Memory B cell (primary cell): ENCODE data around the gene ANKRD10.
A peak's percentile ranks its signal among the peaks of the same experiment; 100 is the strongest.
"Not testable (repeated sequence)": the region's sequence is repeated elsewhere in the genome, so short reads cannot be mapped to it uniquely, and the experiment has no call there.

Source experiments
- ATAC-seq: fragments of 150-1000 bp; cut with Tn5 transposase; 2 replicates; pipeline ENCODE4 v1.10.0; 2021; ENCODE audit warnings: low read depth, mild to moderate bottlenecking, moderate library complexity
- DNase-seq, 2 donors: peaks; one replicate each; pipeline ENCODE4 v3.0.0; 2022; ENCODE audit warnings: low spot score in 2 of 2
- H3K27ac Mint-ChIP-seq: one replicate; pipeline ENCODE4 v1.8.0; 2022; ENCODE audit warnings: mild to moderate bottlenecking, moderate library complexity, mixed read lengths
- H3K27me3 Mint-ChIP-seq: one replicate; pipeline ENCODE4 v1.8.0; 2022; ENCODE audit warnings: mixed read lengths
- H3K36me3 Mint-ChIP-seq: one replicate; pipeline ENCODE4 v1.8.0; 2022; ENCODE audit warnings: mild to moderate bottlenecking, mixed read lengths
- H3K4me1 Mint-ChIP-seq: one replicate; pipeline ENCODE4 v1.8.0; 2022; ENCODE audit warnings: mixed read lengths
- H3K4me3 Mint-ChIP-seq: one replicate; pipeline ENCODE4 v1.8.0; 2022; ENCODE audit warnings: mild to moderate bottlenecking, moderate library complexity, mixed read lengths
- H3K9me3 Mint-ChIP-seq: one replicate; pipeline ENCODE4 v1.8.0; 2022; ENCODE audit warnings: mixed read lengths

The ANKRD10 gene

DNA sequence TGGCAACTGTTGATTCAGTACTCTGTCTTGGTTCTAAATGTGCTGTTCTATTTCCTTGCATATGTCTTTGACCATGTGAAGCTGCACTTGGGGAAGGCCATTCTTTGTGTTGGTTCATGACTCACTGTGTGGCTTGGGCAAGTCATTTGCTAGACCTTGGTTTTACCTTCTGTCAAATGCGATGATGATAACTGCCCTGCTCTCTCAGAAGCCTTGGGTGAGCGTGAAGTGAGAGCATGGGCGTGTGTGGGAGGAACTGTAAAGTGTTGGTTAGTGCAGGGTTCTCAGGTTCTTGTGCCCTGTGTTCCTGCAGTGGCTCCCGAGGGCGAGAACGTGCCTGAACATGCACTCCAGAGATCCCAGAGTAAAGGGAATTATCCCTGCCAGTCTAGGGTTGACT lies 37.3 kb upstream of the ANKRD10 start:
- H3K4me3 Mint-ChIP-seq, H3K36me3 Mint-ChIP-seq, H3K27ac Mint-ChIP-seq, H3K9me3 Mint-ChIP-seq, H3K4me1 Mint-ChIP-seq, DNase-seq, H3K27me3 Mint-ChIP-seq, ATAC-seq: not testable (repeated sequence)

DNA sequence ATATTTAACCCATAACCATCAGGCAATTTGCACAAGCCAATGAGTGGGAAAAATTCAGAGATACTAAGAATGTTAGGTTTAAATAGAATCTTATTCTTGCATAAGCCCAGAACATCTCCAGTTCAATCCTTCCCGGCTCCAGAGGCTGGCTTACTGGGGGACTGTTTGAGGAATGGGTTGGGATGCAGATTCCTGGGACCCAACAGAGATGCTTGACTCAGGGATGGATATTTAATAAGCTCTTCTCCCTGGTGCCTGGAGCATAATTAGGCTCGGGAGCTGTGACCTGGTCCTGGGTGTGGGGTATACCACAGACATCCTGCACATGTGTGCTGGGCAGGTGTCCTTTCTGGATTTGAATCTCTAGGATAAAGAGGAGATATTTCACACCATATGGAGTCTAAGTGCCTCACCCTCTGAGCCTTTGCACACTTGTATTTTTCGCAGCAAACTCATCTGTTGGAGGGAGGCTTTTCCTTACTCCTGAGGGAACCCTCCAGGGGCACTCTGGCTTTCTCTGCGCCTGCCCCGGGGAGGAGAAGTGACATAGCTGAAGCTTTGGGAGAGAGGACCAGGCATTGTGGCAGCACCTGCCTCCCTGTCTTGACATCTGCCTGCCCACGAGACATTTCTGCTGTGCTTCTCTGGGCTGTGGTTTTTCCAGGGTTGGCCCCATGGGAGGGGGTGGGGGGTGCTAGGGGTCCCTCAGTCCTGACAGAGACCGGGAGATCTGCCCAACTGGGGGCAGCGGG lies 36.1 kb upstream of the ANKRD10 start:
- H3K4me1 Mint-ChIP-seq: peaks cover 2% of the 10 kb centered on the region
- H3K9me3 Mint-ChIP-seq: no peaks in the 10 kb centered on the region
- H3K27ac Mint-ChIP-seq: no peak overlapping the region
- H3K4me3 Mint-ChIP-seq: no peak overlapping the region
- no peaks in the 10 kb centered on the region for H3K36me3 Mint-ChIP-seq
- no peak for DNase-seq
- no peak for ATAC-seq
- H3K27me3 Mint-ChIP-seq: peaks cover 3% of the 10 kb centered on the region

DNA sequence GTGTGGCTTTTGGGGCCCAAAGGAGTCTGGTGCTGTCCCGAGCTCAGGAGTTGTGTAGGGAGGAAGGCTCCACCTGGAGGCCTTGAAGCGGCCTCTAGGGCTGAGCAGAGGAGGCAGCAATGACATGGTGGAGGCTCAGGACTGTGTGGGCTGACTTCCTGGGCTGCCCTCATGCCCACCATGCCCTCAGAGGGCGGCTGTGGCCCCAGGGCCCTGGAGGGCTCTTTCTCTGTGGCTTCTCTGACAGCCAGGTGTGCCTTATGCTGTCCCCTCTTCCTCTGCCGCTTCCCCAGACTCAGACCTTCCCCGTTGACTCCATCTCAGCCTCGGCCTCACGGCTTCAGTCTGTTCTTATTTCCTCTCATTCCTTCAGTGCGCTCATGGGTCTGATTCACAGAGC lies 35.5 kb upstream of the ANKRD10 start:
- H3K27me3 Mint-ChIP-seq: peaks cover 3% of the 10 kb centered on the region
- H3K9me3 Mint-ChIP-seq: no peaks in the 10 kb centered on the region
- H3K4me1 Mint-ChIP-seq: peaks cover 2% of the 10 kb centered on the region
- no peaks in the 10 kb centered on the region for H3K36me3 Mint-ChIP-seq
- no peak overlapping the region for H3K4me3 Mint-ChIP-seq
- DNase-seq: no peak
- no peak for ATAC-seq
- H3K27ac Mint-ChIP-seq: no peak overlapping the region

DNA sequence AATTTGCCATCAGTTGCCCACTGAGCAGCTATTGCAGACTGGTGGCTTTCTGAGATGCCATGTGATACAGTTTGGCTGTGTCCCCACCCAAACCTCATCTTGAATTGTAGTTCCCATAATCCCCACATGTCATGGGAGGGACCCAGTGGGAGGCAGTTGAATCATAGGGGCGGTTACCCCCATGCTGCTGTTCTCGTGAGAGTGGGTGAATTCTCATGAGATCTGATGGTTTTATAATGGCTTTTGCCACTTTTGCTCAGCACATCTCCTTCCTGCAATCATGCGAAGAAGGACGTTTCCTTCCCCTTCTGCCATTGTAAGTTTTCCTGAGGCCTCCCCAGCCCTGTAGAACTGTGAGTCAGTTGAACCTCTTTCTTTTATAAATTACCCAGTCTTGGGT lies 34.8 kb upstream of the ANKRD10 start:
- Mint-ChIP-seq H3K9me3 (no peaks in the 10 kb centered on the region), H3K4me3 (no peak overlapping the region), H3K27me3 (peaks cover 3% of the 10 kb centered on the region), H3K36me3 (no peaks in the 10 kb centered on the region), H3K4me1 (peaks cover 2% of the 10 kb centered on the region), H3K27ac (no peak overlapping the region)
- DNase-seq (no peak), ATAC-seq (no peak)

DNA sequence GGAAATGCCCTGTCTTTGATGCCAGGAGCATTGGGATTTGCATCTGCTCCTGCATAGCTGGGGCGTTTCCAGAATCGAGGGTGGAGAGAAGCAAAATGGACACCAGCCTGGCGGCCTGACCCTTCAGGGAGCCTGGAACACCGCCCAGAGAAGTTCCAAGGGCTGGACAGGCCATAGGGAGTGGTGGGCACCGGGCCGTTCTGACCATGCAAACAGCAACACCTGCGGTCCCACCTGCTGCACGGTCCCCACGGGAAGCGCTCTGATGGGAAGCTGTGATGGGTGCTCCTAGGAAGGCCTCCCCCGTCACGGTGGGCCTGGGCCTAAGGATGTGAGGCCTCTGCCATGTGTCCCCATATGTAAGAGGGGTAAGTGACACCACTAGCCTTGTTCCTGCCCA lies 34.2 kb upstream of the ANKRD10 start:
- H3K9me3 Mint-ChIP-seq: no peaks in the 10 kb centered on the region
- peaks cover 2% of the 10 kb centered on the region for H3K4me1 Mint-ChIP-seq
- no peaks in the 10 kb centered on the region for H3K36me3 Mint-ChIP-seq
- H3K4me3 Mint-ChIP-seq: no peak overlapping the region
- H3K27me3 Mint-ChIP-seq: peaks cover 3% of the 10 kb centered on the region
- DNase-seq (no peak), ATAC-seq (no peak)
- H3K27ac Mint-ChIP-seq: no peak overlapping the region

DNA sequence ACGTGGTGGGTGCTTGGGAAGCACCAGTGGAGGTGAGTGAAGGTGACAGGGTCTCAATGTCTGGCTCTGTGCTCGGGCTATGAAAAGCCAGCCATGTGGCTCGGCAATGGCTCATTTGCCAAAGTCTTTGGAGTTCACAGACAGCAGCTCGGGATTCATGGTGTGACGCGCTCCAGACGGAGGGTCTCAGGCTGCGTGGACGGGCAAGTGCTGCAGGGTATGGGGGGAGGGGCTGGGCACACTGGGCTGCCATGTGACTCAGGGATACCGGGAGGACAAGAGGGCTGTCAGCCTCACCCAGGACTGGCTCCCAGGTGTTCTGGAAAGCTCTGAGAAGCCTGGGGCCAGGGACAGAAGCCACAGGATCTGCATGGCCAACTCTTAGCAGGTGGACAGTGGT lies 32.5 kb upstream of the ANKRD10 start:
- not testable (repeated sequence) for ATAC-seq, H3K27me3 Mint-ChIP-seq, DNase-seq, H3K27ac Mint-ChIP-seq, H3K4me3 Mint-ChIP-seq, H3K4me1 Mint-ChIP-seq, H3K9me3 Mint-ChIP-seq, H3K36me3 Mint-ChIP-seq

DNA sequence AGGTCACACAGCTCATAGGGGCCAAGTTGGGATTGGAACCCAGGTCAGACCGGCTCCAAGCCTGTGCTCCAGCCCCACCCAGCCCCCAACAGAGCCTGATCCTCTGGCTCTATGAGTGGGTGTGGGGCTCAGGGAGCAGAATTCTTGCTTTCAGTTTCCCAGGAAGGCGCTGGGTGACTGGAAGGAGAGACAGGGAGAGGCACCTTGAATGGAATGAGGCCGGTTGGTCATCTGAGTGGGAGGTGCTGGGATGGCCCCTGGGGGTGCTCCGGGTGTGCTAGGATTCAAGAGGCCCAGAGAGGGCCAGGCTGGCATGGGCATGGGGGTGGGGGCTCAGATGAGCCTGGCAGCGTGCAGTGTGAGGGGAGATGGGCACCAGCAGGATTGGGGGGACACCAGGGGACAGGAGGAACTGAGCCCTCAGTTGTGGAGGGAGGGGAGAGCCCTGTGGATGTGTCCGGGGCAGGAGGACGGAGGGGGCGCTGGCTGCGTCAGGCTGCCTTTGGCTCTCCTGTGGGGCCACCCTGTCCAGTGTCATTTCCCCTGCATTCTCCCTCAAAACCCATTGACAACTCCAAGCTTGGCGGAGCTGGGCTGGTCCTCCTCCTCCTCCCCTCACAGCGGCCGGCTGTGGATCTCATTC lies 31.2 kb upstream of the ANKRD10 start:
- Mint-ChIP-seq H3K36me3 (no peaks in the 10 kb centered on the region), H3K9me3 (no peaks in the 10 kb centered on the region), H3K4me1 (peaks cover 6% of the 10 kb centered on the region), H3K27me3 (peaks cover 1% of the 10 kb centered on the region), H3K27ac (no peak overlapping the region), H3K4me3 (no peak overlapping the region)
- DNase-seq (no peak), ATAC-seq (no peak)

DNA sequence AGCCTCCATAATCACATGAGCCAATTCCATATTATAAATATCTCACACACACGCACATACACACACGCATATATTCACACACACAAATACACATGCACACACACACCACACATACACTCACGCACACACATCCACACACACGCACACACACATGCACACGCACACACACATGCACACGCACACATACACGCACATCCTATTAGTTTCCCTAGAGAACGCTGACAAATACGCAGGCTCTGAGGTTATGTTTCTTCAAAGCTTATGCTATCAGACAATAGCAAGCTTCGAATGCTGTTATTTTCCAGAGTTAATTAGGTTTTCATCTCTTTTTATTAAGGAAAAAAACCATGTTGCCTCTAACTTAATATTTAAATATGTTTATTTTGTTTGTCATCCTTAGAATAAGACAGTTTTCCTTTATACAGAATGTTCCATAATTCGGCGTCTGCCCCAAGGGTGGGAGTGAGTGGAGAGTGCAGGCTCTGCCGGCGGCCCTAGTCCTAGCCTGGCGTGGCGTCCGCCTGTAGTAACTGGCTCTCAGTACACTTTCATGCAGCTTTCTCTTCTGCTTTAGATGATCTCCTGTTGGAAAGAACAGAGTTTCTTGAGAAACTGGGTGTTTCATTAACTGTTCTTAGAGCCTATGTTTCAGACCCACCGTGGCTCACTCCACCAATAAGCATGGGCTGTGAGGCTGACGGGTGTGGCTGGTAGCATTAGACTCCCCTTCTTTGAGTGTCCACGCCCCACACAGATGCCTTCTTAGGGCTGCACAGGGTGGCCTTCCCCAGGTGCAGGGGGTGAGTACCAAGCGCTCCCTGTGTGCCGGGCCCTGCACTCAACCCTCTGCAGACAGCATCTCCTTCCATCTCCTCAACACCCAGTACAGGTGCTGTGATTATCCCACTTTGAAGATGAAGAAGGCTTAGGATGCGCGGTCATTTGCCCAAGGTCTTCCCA lies 30.4 kb upstream of the ANKRD10 start:
- Mint-ChIP-seq H3K27me3 (peaks cover 1% of the 10 kb centered on the region), H3K27ac (no peak overlapping the region), H3K4me1 (peaks cover 6% of the 10 kb centered on the region), H3K36me3 (no peaks in the 10 kb centered on the region), H3K4me3 (no peak overlapping the region), H3K9me3 (no peaks in the 10 kb centered on the region)
- ATAC-seq: no peak
- DNase-seq: no peak

DNA sequence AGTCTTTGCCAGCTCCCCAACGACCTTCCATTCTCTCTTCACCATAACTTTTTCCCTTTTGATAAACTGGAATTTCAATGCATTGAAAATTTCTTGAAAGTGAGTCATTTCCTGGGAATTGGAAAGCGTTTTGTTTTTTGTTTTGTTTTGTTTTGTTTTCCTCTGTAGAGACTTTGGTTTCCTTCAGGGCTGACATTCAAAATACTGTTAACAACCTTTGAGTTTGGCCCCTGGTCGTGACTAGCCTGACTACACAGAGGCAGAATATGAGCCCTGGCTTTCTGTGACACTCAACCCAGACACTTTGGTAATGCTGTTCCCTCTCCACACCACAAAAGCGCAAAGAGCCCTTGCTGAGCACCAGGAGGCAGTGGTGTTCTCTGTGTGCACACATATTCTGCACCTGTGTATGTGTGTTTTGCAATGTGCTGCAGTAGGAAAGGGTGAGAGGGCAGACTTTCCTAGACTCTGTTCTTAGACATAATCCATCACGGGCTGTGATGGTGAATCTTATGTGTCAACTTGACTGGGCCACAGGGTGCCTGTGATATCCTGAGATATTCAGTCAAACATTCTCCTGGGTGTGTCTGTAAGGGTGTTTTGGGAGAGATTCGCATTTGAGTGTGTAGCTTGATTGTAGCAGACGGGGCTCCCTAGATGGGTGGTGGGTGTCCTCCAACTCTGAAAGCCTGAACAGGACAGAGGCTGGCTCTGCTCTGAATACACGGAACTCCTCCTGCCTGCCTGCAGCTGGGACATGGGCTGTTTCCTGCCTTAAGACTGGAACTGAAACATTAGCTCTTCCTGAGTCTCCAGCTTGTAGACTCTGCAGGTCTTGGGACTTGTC lies 29.5 kb upstream of the ANKRD10 start:
- no peaks in the 10 kb centered on the region for H3K27me3 Mint-ChIP-seq
- H3K36me3 Mint-ChIP-seq: no peaks in the 10 kb centered on the region
- H3K4me3 Mint-ChIP-seq: no peak overlapping the region
- H3K27ac Mint-ChIP-seq: no peak overlapping the region
- H3K9me3 Mint-ChIP-seq: no peaks in the 10 kb centered on the region
- peak; percentile 33 for ATAC-seq
- DNase-seq: no peak
- peaks cover 4% of the 10 kb centered on the region for H3K4me1 Mint-ChIP-seq

DNA sequence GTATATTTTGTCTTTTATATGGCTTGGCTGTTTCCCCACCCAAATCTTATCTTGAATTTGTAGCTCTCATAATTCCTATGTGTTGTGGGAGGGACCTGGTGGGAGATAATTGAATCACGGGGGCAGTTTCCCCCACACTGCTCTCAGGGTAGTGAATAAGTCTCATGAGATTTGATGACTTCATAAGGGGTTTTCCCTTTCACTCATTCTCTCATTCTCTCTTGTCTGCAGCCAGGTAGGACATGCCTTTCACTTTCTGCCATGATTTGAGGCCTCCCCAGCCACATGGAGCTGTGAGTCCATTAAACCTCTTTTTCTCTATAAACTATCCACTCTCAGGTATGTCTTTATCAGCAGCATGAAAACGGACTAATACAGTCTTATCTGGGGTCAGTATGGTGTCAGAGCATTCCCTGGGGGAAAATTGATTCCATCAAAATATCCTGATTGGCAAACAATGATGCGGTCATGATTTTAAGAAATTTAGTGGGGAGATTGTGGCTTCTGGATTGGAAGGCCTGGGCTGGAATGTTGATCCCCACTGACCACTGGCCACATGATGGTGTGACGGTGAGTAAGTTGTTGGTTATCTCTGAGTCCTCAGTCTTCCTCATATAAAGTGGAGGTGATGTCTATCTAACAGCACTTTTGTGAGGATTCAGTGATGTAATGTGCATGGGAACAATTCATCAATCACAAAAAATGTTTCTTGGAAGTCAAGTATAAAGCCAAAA lies 27.5 kb upstream of the ANKRD10 start:
- peak; percentile 87 for ATAC-seq
- Mint-ChIP-seq H3K27me3 (no peaks in the 10 kb centered on the region), H3K27ac (peak overlapping the region; percentile 73), H3K4me1 (peaks cover 13% of the 10 kb centered on the region), H3K4me3 (no peak overlapping the region), H3K9me3 (no peaks in the 10 kb centered on the region), H3K36me3 (no peaks in the 10 kb centered on the region)
- DNase-seq: peak in 1 of 2 donors; percentile 32

DNA sequence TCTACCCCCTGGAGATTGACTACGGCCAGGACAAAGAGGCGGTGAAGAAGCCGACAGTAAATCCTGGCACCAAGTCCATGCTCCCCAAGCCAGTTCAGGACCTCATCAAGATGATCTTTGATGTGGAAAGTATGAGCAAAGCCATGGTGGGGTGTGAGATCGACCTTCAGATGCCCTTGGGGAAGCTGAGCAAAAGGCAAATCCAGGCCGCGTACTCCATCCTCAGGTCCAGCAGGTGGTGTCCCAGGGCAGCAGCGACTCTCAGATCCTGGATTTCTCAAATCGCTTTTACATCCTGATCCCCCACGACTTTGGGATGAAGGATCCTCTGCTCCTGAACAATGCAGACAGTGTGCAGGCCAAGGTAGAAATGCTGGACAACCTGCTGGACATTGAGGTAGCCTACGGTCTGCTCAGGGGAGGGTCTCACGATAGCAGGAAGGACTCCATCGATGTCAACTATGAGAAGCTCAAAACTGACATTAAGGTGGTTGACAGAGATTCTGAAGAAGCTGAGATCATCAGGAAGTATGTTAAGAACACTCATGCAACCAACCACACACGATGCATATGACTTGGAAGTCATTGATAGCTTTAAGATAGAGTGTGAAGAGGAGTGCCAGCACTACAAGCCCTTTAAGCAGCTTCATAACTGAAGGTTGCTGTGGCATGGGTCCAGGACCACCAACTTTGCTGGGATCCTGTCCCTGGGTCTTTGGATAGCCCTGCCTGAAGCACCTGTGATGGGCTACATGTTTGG lies 24.0 kb upstream of the ANKRD10 start:
- Mint-ChIP-seq H3K4me1 (peaks cover 13% of the 10 kb centered on the region), H3K27ac (no peak overlapping the region)

DNA sequence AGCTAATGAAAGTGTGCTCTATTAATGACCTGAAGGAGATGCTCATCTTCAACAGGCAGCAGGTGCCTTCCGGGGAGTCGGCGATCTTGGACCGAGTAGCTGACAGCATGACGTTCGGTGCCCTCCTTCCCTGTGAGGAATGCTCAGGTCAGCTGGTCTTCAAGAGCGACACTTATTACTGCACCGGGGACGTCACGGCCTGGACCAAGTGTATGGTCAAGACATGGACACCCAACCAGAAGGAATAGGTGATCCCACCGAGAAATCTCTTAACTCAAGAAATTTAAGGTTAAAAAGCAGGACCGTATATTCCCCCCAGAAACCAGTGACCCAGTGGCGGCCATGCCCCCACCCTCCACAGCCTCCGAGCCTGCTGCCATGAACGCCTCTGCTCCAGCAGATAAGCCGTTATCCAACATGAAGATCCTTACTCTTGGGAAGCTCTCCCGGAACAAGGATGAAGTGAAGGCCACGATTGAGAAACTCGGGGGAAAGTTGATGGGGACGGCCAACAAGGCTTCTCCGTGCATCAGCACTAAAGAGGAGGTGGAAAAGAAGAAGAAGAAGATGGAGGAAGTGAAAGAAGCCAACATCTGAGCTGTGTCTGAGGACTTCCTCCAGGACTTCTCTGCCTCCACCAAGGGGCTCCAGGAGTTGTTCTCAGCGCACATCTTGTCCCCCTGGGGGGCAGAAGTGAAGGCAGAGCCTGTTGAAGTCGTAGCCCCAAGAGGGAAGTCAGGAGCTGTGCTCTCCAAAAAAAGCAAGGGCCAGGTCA lies 22.8 kb upstream of the ANKRD10 start:
- DNase-seq (no peak), ATAC-seq (peak; percentile 81)
- Mint-ChIP-seq H3K4me1 (peaks cover 13% of the 10 kb centered on the region), H3K27ac (no peak overlapping the region), H3K36me3 (peaks cover 10% of the 10 kb centered on the region), H3K27me3 (no peaks in the 10 kb centered on the region), H3K9me3 (peaks cover 23% of the 10 kb centered on the region), H3K4me3 (no peak overlapping the region)

More for the DNA sequence above, 24.0 kb upstream of the ANKRD10 start:
- DNase-seq (no peak), ATAC-seq (no peak)
- Mint-ChIP-seq H3K27me3 (no peaks in the 10 kb centered on the region), H3K9me3 (peaks cover 20% of the 10 kb centered on the region), H3K36me3 (peaks cover 10% of the 10 kb centered on the region), H3K4me3 (no peak overlapping the region)
